Calu3 (cell line): ENCODE results near the gene PPHLN1. TPM values are rescaled to one million over a fixed set of nuclear protein-coding genes. Genes with fewer than 3 reads are reported as not detected.

Source experiments
- BruUV-seq: library from RNA; stranded (reverse); fragments of 400-500 nt; replicated peaks from 2 replicates; lab custom pipeline; 2021; lab: Mats Ljungman, UMichigan
- CTCF ChIA-PET: fragments of 300-600 bp; sonication (Branson Sonifier 250); formaldehyde crosslinking; loops from one replicate; lab custom pipeline; 2022; ENCODE audit warnings: antibody characterized with exemption; lab: Charles Lee
- DNase-seq: peaks from one replicate; pipeline ENCODE4 v3.0.0; 2022
- H3K27ac Mint-ChIP-seq: one replicate; pipeline ENCODE4 v1.8.0; 2022; ENCODE audit warnings: mixed read lengths; ENCODE audit not compliant: unreplicated experiment
- H3K27me3 Mint-ChIP-seq: one replicate; pipeline ENCODE4 v1.8.0; 2022; ENCODE audit warnings: mixed read lengths; ENCODE audit not compliant: unreplicated experiment
- H3K36me3 Mint-ChIP-seq: one replicate; pipeline ENCODE4 v1.8.0; 2022; ENCODE audit warnings: mild to moderate bottlenecking, moderate library complexity, mixed read lengths; ENCODE audit not compliant: insufficient read depth, unreplicated experiment
- H3K4me1 Mint-ChIP-seq: one replicate; pipeline ENCODE4 v1.8.0; 2022; ENCODE audit warnings: mild to moderate bottlenecking, low read depth, mixed read lengths; ENCODE audit not compliant: unreplicated experiment
- H3K4me3 Mint-ChIP-seq: one replicate; pipeline ENCODE4 v1.8.0; 2022; ENCODE audit warnings: mild to moderate bottlenecking, low read depth, moderate library complexity, mixed read lengths; ENCODE audit not compliant: unreplicated experiment
- H3K9me3 Mint-ChIP-seq: one replicate; pipeline ENCODE4 v1.8.0; 2022; ENCODE audit warnings: low read depth, mixed read lengths; ENCODE audit not compliant: unreplicated experiment
- intact Hi-C: fragments of 100-400 bp; cut with micrococcal nuclease; formaldehyde crosslinking; loops from one replicate; pipeline ENCODE4 v1.10.0; 2022; ENCODE audit not compliant: unreplicated experiment
- total RNA-seq: library from RNA; stranded (reverse); gene quantifications from 2 replicates; pipeline ENCODE4 v1.2.3, GENCODE V29; 2022
- TF ChIP-seq, protein P1 (sequence below): fragments of 200-600 bp; IDR thresholded peaks from one replicate; pipeline ENCODE4 v1.8.0; 2022; ENCODE audit warnings: antibody characterized with exemption; ENCODE audit not compliant: unreplicated experiment

The PPHLN1 gene
- total RNA-seq, 1 experiment from 2014 or later, result 41.5 TPM

DNA sequence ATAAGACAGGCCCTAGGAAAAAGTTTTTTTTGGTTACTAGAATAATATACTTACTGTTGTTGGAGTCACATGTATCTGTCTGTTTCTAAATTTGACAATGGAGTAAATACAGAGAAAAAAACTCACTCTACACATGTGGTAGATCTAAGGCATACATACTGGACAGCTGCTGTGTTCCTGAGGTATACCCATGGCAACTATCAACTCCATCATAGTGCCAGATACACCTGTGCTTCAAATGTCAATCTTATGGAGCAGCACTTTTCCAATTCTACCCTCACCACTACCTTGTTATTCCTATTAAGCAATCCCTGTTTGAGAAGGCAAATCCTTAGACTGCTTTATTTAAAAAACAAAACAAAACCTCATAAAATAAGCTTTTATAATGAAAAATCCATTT, 3.4 kb upstream of the PPHLN1 start:
- Mint-ChIP-seq H3K9me3 (no peaks in the 10 kb centered on the region), H3K4me3 (no peak overlapping the region), H3K36me3 (peaks cover 24% of the 10 kb centered on the region), H3K27ac (no peak overlapping the region), H3K4me1 (peaks cover 8% of the 10 kb centered on the region), H3K27me3 (no peaks in the 10 kb centered on the region)
- intact Hi-C loops, result no loop called here
- BruUV-seq, result no TSS peak
- CTCF ChIA-PET, result no interaction called here
- DNase-seq, result no peak
- TF ChIP-seq, protein P1, sequence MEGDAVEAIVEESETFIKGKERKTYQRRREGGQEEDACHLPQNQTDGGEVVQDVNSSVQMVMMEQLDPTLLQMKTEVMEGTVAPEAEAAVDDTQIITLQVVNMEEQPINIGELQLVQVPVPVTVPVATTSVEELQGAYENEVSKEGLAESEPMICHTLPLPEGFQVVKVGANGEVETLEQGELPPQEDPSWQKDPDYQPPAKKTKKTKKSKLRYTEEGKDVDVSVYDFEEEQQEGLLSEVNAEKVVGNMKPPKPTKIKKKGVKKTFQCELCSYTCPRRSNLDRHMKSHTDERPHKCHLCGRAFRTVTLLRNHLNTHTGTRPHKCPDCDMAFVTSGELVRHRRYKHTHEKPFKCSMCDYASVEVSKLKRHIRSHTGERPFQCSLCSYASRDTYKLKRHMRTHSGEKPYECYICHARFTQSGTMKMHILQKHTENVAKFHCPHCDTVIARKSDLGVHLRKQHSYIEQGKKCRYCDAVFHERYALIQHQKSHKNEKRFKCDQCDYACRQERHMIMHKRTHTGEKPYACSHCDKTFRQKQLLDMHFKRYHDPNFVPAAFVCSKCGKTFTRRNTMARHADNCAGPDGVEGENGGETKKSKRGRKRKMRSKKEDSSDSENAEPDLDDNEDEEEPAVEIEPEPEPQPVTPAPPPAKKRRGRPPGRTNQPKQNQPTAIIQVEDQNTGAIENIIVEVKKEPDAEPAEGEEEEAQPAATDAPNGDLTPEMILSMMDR, result no peak

DNA sequence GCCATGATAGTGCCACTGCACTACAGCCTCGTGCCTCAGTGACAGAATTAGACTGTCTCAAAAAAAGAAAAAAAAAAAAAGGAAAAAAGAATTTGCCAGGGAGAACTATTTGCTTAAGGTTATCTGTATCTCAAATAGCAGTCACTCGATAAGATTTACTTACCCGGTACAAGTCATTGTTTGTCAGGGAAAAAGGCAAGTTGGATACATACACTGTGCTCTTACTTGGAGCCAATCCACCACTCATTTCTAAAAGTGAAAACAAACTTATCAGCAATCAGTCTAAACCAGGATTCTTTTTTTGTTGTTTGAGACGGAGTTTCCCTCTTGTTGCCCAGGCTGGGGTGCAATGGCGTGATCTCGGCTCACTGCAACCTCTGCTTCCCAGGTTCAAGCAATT, 2.1 kb upstream of the PPHLN1 start:
- no TSS peak for BruUV-seq
- H3K27ac Mint-ChIP-seq, result no peak overlapping the region
- CTCF ChIA-PET, result no interaction called here
- no peaks in the 10 kb centered on the region for H3K27me3 Mint-ChIP-seq
- DNase-seq, result no peak
- intact Hi-C loops, result no loop called here
- TF ChIP-seq, protein P1, result no peak
- H3K9me3 Mint-ChIP-seq, result no peaks in the 10 kb centered on the region
- peaks cover 16% of the 10 kb centered on the region for H3K4me1 Mint-ChIP-seq
- no peak overlapping the region for H3K4me3 Mint-ChIP-seq
- peaks cover 25% of the 10 kb centered on the region for H3K36me3 Mint-ChIP-seq

DNA sequence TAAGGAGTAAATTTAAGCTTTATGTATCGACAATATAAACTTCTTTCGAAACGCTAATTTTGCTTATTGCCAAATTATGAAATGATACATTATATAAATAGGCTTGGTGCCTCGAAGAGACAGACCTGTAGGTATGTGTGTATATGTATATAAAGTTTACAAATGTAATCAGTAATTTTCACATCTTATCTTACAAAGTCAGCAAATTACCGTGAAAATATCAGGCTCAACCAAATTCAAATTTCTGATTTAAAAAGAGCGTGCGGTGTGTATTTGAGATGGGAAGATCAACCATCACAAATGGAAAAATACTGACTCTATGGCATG, 678 bp upstream of the PPHLN1 start:
- Mint-ChIP-seq H3K4me1 (peaks cover 24% of the 10 kb centered on the region), H3K9me3 (no peaks in the 10 kb centered on the region), H3K27me3 (no peaks in the 10 kb centered on the region), H3K27ac (peak overlapping the region; percentile 96), H3K36me3 (peaks cover 25% of the 10 kb centered on the region), H3K4me3 (peak overlapping the region; percentile 94)
- BruUV-seq, result no TSS peak
- no peak for DNase-seq
- TF ChIP-seq, protein P1, result no peak
- intact Hi-C loops, result loop anchor here (5.0 kb wide), 1 partner anchor 183 kb away; the partner anchor contains the start of gene GXYLT1
- CTCF ChIA-PET, result no interaction called here

DNA sequence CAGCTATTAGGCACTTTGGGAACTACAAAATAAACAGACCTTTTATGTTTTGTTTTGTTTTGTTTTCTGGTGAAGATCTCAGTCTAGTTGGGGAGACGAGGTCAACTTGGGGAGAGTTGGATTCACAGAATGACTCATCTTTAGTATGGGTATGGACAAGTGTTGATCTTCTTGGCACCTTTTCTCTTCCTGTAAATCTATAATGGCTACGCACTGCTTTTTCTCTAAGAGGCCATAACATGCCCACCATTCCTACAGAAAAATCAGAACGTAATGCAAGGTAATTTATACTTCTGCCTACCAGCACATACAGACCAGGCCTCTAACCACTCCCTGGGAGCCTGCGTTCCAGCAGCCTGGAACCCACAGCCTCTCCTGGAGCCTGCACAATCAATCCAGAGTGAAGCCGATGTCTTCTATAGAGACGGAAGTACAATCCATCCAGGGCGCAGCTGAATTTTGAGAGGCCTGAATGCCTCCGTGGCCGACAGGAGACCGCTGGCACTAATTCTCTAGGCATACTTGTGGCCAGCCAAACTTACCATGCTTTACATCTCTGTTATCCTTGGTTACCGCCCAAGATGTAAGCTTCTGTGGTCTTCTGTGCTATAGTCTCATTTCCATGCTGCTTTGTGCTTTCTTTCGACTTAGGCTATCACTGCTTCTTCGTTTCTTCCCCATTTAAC, 717 bp downstream of the PPHLN1 start:
- no TSS peak for BruUV-seq
- TF ChIP-seq, protein P1, result no peak
- Mint-ChIP-seq H3K36me3 (peaks cover 25% of the 10 kb centered on the region), H3K27ac (peak overlapping the region; percentile 96), H3K27me3 (no peaks in the 10 kb centered on the region), H3K9me3 (no peaks in the 10 kb centered on the region), H3K4me3 (peak overlapping the region; percentile 94), H3K4me1 (peaks cover 35% of the 10 kb centered on the region)
- peak; percentile 3 for DNase-seq
- CTCF ChIA-PET, result no interaction called here
- intact Hi-C loops, result loop anchor here (5.0 kb wide), 1 partner anchor 184 kb away; the partner anchor contains the start of gene GXYLT1
